GM21360 (cell line): ENCODE data around the gene POLG.

Experiments used
- ATAC-seq: cut with Tn5 transposase; IDR thresholded peaks from one replicate; pipeline ENCODE4 v1.9.1; 2021; ENCODE audit warnings: mild to moderate bottlenecking, moderate library complexity; ENCODE audit not compliant: unreplicated experiment

Gene POLG

DNA sequence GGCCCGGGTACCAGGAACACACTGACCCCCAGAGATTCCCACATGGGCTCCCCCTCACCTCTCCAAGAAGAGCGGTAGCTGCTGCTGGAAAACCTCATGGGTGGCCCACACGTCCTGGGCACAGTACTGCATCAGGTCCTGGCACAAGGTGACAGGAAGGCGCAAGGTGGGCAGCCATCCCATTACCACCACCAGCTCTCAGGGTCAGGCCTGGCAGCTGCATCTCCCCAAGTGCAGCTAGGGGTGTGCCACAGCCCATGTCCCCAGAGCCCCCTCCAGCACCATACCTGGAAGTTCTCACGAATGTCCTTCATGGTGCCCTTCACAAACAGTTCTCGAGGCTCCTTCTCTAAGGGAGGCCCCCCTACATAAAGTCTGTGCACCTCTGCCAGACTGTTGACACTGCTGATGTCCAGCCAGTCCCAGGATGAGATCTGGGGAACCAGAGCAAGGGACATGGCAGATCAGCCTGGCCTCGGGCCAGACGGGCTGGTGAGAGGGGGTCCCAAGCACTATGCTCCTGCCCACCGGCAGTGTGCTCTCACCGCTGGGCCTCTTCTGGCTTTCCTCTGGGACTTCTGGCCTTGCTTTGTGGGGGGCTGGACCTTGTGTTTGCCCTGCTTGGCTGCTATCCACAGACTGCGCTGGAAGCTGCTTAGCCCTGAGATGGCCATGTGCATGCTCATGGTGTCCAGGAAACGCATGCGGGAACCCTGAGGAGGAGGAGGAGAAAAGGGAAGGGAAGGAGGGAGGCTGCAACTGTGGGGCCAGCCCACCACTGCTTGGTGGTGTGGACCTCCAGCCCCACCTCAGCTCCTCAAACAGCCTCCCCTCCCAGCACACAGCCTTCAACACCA, 6.0 kb downstream of the POLG start:
- ATAC-seq: no peak

DNA sequence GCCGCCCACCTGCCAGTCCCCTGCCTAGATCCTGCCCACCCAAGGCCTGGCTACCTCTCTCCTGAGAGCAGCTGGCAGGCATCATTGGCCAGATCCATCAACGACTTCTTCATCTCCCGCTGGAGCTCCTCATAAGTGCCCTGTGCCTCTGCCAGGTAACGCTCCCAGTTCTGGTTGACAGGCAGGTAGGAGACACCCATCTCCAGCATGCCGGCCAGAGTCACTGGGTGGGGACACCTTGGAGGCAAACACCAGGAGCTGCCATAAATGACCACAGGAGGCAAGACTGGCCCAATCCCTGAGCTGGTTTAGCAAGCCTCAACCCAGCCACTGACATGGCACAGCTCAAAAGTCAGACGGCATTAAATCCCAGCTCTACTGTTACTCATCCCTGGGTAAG, 7.5 kb downstream of the POLG start:
- ATAC-seq: no peak

DNA sequence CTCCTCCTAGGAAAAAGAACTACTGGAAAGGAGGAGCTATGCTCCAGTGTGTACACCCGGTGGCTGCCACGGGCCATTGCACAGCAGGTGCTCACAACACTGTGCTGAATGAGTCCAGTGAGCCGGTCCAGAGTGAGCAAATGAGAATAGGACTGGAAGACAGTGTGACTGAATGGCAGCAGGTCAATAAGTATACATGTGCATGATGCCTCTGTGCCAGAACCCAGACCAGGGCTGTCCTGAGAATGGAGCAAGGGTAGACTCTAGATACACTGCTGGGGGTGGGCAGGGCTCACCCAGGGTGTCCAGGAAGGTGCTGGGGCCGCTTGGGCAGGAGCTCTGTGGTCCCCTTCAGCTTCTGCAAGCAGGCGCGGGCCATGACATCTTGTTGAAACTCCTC, 8.3 kb downstream of the POLG start:
- no peak for ATAC-seq

DNA sequence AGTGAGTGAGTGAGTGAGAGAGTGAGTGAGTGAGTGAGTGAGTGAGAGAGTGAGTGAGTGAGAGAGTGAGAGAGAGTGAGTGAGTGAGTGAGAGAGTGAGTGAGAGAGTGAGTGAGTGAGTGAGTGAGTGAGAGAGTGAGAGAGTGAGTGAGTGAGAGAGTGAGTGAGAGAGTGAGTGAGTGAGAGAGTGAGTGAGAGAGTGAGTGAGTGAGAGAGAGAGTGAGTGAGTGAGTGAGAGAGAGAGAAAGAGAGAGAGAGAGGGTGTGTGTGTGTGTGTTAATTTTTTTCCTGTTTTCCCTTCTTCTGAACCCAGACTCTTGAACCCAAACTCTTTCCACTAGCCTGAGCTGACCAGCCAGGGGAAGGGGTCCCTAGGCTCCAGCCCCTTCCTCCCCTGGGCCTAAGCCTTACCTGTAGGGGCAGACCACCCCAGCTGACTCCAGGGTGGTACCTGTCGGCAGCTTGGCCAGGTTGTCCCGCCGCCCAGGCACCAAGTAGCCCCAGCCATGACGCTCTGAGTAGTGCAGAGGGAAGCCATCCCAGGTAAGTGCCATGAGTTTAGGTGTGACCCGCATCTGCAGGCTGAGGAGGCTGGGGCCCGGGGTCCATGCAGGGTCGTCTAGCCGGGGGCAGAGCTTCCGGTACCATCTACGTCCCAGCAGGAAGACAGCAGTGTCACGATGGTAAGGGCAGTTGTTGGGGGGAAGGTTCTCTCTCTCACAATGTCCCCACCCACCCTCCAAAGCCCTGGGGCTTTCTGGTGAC, 9.4 kb downstream of the POLG start:
- ATAC-seq: no peak

DNA sequence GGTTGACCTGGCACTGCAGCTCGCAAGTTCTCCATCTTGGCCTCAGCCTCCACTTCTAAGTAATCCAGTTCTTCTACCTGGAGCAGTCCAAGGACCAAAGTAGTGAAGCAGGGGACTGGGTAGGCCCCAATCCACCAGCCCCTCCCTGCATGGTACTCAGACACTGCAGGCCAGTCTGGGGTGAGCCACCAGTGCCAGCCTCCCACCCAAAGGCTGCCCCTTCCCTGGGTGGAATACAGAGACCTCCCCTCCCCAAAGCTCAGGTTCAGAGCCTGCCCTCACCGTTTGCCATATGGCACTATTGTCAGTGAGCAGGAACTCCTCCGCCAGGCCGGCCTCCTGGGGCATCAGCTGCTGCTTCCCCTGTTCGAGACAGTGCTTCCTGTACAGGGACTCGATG, 10.8 kb downstream of the POLG start:
- ATAC-seq: no peak

DNA sequence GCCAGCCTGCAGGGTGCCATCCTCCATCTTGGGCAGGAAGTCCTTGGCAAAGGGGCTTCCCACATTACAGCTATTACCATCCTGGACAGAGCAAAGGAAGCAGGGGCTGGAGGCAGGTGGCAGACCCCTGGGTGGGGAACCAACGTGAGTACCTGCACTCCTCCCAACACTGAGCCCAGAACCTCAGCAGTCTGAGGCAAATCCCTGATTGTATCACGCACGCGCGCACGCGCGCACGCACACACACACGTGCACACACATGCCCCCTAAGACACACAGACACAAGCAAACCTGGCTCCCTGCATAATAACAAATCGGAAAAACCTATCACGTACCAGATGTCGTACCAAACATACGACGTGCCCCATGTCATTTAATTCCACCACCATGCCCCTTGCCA, 11.8 kb downstream of the POLG start:
- ATAC-seq: no peak

DNA sequence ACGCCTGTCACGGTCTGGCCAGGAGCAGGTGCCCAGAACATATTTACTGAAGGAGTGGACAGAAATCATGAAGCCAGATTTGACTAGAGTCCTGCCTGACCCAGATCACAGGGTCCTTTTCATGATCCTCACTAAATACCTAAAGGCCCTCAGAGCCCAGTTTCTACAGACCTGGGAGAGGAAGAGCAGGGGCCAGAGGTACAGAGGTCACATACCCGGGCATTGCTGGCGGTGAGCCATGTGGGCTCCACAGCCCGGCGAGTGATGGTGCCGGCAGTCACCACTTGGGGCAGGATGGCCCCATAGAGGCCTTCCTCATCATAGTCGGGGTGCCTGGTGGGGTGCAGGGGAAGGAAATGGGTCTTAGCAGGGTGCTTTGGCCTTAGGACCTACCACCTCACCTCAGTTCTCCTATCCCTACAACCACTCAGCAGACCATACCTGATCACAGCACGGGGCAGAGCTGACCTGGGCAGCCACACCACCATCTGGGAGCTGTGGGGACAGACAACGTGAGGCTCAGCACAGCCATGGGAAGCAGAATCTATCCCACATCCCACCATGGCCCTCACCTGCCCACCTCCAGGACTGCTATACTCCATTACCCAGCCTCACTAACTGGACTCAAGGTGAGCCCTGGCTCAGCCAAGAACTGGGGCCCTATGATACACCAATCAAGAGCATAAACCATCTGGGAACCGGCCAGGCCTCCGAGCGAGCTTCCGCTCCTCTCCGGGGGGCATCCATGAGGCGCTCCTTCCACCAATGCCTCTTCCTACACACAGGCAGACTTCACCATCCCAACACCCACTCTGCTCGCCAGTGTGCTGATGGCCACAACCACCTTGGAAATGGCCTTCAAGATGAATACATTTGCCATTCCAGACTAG, 12.9 kb downstream of the POLG start:
- no peak for ATAC-seq

DNA sequence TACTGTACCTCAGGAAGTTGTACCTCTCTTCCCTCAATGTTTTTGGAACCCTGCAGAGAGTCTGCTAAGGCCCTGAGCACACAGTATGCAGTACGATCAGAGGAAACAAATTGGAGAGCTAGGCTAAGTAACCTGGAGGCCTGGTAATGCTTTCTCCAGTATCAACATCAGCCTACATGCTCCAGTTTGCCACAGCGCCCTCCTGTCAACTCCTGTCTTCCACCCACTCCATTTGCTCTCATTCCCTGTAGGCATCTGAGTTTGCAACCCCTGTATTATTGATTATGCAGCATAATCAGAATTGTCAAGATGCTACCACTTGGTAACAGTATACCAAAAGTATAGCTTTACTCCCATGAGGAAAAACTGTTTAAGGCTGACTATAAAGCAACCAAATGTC, 14.4 kb downstream of the POLG start:
- no peak for ATAC-seq

DNA sequence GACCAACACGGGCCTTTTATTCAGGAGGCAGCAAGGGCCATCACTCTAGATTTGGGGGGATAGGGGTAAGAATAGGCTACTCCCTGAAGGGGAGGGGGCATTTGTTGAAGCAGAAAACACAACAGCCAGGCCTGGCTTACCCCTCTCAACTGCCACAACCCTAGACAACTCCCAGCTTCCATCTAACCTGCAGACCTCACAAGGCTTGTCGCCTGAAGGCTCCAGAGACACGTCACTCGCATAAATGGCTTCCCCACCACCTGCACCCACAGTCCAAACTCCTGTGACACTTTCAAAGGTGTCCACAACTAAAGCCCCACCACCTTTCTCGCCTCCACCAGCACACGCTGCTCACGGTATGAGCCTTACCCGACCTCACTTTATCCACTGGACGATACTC, 14.9 kb downstream of the POLG start:
- ATAC-seq: no peak

DNA sequence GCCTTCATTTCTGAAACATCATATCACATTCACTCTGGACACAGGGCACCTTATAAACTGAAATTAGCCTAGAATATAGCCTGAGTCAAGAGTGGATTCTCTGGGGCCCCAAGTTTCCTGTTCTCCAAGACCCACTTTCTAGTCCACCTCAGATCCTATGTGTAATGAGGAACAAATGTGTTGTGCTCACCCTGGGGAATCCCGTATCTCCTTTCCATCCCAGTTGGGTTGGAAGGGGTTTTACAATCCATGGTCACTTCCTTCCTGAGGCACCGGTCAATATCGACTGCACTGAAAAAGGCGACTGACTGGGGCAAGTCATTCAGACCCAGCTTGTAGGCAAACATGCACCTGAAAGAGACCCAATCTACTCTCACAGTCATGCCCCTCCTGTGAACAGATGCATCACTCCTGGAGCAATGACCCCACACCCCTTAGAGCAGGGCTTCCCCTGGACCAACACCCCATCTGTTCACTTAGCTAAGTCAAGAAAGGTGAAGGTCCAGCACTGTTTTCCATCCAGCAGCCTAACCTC, 17.4 kb downstream of the POLG start:
- ATAC-seq: no peak

DNA sequence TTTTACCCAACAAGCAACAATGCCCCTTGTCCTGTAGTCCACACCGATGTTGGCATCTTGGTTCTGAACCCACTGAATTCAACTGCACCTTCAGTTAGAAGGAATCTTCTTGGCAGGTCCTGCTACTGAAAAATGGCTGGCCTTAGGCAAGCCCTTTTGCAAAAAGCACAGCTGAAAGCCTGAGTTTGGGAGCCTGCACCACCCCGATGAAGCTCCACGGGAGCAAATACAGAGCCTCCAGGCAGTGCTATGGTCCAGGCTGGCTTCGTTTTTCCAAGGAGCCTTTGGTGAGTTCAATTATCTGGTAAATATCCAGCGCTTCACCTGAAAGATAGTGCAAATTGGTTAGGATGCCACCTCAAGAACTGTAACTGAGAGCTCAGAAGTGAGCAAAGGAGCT, 18.1 kb downstream of the POLG start:
- ATAC-seq: no peak

DNA sequence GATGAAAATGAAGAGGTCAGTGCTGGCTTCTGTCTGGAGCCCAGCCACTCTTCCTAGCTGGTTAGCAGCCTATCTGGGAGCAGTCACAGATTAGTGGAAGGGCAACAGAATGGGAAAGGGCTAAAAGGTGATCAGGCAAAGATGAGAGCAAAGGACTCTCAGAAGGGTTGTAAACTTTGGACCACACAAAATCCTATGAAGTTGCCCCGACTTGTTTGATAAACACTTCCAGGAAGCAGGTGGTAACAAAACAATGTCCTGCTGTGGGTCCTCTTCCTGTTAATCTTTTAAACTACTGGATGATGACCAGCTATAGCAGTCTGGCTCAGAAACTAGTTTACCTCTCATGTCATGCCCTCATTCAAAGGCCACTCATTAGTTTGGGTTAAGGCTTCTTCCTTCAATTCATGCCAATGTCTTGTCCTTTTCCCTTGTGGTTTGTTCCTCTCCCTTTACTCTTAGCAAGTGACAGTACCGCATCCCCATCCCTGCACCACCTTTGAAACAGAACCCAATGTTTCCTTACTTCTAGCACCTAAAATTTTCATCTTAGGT, 19.2 kb downstream of the POLG start:
- ATAC-seq: no peak

DNA sequence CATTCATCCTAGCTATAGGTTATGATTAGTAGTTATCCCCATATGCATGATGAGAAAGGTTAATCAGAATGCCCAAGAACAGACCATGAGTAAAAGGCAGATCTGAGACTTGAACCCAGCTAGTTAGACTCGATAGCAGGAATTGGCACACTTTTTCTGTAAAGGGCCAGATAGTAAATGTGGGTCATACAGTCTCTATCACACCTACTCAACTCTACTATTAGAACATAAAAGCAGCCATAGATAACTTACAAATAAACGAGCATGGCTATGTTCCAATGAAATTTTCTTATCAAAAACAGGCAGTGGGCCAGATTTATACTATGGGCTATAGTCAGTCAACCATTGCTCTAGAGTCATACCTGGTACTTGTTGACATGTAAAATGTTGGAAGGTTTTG, 24.6 kb downstream of the POLG start:
- ATAC-seq: no peak

DNA sequence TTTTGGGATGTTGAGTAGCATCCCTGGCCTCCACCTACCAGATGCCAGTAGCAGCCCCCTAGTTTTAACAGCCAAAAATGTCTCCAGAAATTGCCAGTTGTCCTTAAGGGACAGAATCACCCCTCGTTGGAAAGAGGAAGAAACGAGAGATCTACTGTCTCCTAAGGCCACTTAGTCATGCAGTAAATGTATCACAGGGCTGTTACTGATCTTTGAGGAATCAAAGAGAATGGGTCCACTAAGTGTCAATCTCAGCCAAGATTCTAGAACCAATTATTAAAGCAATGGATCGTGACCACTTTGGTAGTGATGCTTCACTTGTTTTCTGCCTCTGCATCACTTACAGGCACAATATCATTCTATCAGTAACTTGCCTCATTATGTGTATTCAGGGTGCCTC, 26.4 kb downstream of the POLG start:
- ATAC-seq: no peak

DNA sequence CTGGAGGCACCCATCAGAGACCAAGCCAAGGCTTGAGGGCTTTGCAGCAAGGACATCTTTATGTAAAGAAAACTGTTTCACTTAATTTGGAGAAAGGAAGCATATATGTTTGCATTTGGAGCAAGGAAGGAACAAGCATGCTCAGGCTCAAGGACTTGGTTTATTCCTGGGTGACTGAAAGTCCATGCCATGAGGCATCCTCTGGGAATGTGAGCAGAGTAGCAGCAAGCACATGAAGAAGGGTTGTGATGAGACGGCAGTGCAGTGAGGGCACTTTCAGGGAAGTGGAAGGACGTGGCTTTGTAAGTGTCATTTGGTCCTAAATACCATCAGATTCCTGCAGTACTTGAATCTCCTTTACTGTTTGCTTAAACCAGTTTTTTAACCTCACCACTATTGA, 26.8 kb downstream of the POLG start:
- no peak for ATAC-seq

DNA sequence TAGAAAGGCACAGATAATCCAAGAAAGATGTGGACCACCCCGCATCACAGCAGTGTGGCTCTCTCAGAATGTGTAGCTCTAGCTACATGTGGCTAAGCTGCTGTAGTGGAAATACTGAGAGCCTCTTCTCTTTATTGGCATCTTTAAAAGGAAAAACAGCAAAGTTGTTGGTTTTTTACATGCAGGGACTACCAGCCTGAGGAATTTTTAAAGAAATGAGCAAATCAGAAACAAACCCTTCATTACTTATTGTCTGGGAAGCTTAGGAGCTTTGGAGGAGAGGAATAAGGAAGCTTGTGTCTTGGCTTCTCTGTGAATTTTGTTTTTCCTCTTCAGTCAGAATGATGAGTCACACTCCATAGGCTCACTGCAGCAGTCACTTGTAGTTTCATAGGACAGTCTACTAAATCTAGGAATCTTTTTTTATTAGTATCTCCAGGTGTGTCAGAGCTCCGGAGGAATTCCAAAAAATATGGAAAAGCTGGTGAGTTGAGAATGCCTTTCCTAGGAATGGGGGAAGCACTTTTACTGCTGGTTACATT, 27.5 kb downstream of the POLG start:
- no peak for ATAC-seq

DNA sequence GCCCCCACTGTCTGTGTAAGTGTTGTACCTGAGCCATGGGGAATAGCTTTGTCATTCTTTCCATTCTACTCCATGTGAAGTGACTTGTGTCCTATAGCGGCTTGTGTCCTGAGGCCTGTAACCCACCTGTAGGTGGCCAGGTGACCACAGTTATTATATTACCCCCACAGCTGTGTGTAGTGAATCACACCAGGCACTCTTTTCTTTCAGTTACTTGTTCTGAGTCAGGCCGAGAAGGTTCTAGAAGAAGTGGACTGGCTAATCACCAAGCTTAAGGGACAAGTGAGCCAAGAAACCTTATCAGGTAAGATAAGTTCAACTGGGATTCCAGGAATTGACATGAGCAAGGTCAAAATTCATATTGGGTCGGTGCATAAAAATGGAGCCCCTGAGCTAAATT, 29.2 kb downstream of the POLG start:
- ATAC-seq: no peak

DNA sequence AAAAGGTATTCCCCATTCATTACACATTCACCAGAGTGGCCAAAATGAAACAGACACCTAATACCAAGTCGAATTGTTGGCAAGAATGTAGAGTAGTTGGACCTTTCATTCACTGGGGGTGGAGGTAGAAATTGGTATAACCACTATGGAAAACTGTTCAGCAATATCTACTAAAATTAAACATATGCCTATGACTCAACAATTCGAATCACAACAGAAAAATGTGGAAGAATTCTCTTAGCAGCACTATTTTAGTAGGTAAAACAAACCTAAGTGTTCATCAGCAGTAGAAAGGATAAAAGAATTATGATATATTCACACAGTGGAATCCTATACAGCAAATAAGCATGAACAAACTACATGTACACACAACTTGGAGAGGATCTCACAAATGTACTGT, 30.6 kb downstream of the POLG start:
- ATAC-seq: no peak

DNA sequence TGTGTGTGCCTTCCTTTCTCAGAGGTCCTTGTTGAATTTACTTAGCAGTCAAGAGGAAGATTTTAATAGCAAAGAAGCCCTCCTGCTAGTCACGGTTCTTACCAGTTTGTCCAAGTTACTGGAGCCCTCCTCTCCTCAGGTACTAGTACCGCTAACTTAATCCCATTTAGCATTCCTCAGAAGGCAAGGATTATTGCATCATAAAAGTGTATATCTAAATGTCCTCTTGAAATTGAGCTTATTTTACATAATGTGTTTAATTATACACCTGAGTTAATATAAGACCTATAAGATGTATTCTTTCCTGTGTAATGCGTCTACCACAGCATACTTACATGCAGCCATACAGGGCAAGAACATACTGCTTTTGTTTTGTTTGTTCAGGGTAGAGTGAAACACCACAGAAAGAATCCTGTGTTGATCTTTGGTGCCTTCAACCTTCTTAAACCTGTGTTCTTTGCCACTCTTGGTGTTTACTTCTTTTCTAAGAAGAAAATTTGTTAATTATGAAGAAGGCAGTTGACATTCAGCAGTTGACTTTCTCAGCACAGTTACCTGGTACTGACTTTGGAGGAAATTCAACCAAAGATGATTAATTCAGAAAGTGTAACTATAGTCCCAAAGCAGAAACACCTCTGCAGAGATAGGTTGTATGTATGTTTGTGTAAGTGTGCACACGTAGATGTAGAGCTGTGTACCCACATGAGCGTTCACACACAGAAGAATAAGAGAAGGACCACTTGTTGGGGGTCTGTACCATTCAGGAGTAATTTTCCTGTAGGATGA, 33.1 kb downstream of the POLG start:
- ATAC-seq: no peak

DNA sequence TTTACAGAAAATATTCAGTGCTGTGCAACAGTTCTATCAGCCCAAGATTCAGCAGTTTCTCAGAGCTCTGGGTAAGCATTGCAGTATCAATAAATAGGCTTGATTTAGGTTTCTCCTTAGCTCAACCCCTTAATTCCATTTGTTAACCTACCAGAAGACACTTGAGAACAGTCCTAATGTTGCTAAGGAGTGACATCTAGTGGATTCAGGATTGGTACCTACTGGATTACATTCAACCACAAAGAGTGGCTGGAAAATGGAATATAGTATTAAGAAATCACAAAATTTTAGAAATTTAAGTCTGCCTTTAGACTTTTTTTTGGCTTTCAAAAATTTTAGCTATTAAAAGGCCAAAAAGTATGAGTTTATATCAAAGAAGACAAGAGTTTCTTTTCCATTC, 34.7 kb downstream of the POLG start:
- ATAC-seq: no peak
